SK-N-SH treated with all-trans-retinoic acid at 6 μM for 48 hours (cell line): ENCODE data around the gene ADH7.

ENCODE experiments used
- ATAC-seq: fragments of 200-7000 bp; cut with Tn5 transposase; 3 replicates; pipeline ENCODE4 v1.9.1; 2020; ENCODE audit warnings: mild to moderate bottlenecking, moderate library complexity
- ARNTL ChIP-seq: fragments of 450-650 bp; formaldehyde crosslinking; IDR thresholded peaks from 2 replicates; pipeline ENCODE4 v1.5.0; 2020; ENCODE audit warnings: low read depth, mild to moderate bottlenecking, moderate library complexity, borderline replicate concordance
- CSDC2 ChIP-seq: fragments of 250-450 bp; sonication (Bioruptor Pico); IDR thresholded peaks from 2 replicates; pipeline ENCODE4 v1.5.0; 2020; ENCODE audit warnings: mild to moderate bottlenecking, moderate library complexity
- ESRRG ChIP-seq: fragments of 250-450 bp; sonication (Bioruptor Pico); IDR thresholded peaks from 2 replicates; pipeline ENCODE4 v1.6.1; 2021; ENCODE audit warnings: mild to moderate bottlenecking
- GLIS3 ChIP-seq: fragments of 250-450 bp; sonication (Bioruptor Pico); IDR thresholded peaks from 2 replicates; pipeline ENCODE4 v1.5.0; 2020; ENCODE audit warnings: mild to moderate bottlenecking, moderate library complexity
- ISL1 ChIP-seq: fragments of 250-450 bp; sonication (Bioruptor Pico); IDR thresholded peaks from 2 replicates; pipeline ENCODE4 v2.1.2; 2022; ENCODE audit warnings: mild to moderate bottlenecking, moderate library complexity
- OSR1 ChIP-seq: fragments of 250-450 bp; sonication (Bioruptor Pico); IDR thresholded peaks from 2 replicates; pipeline ENCODE4 v1.8.0; 2022; ENCODE audit warnings: moderate library complexity, mild to moderate bottlenecking, inconsistent platforms
- SNAI2 ChIP-seq: fragments of 250-450 bp; sonication (Bioruptor Pico); IDR thresholded peaks from 2 replicates; pipeline ENCODE4 v1.5.0; 2020; ENCODE audit warnings: mild to moderate bottlenecking, moderate library complexity
- TCF4 ChIP-seq: fragments of 250-450 bp; sonication (Bioruptor Pico); IDR thresholded peaks from 2 replicates; pipeline ENCODE4 v1.8.0; 2021; ENCODE audit warnings: mild to moderate bottlenecking, moderate library complexity, borderline replicate concordance
- TOX ChIP-seq: fragments of 250-450 bp; sonication (Bioruptor Pico); IDR thresholded peaks from 2 replicates; pipeline ENCODE4 v1.8.0; 2021; ENCODE audit warnings: mild to moderate bottlenecking, moderate library complexity, borderline replicate concordance
- ZFP3 ChIP-seq: fragments of 250-450 bp; sonication (Bioruptor Pico); IDR thresholded peaks from 2 replicates; pipeline ENCODE4 v1.5.0; 2020; ENCODE audit warnings: mild to moderate bottlenecking, moderate library complexity
- ZFP30 ChIP-seq: fragments of 450-650 bp; formaldehyde crosslinking; IDR thresholded peaks from 2 replicates; pipeline ENCODE4 v1.5.0; 2022; ENCODE audit warnings: mild to moderate bottlenecking, moderate library complexity
- ZNF70 ChIP-seq: fragments of 450-650 bp; formaldehyde crosslinking; IDR thresholded peaks from 2 replicates; pipeline ENCODE4 v1.5.0; 2020; ENCODE audit warnings: mild to moderate bottlenecking, moderate library complexity
- ZNF8 ChIP-seq: fragments of 450-650 bp; formaldehyde crosslinking; IDR thresholded peaks from 2 replicates; pipeline ENCODE4 v1.5.0; 2020; ENCODE audit warnings: mild to moderate bottlenecking, moderate library complexity
- TF ChIP-seq, protein P1 (sequence below): fragments of 250-450 bp; sonication (Bioruptor Pico); IDR thresholded peaks from 2 replicates; pipeline ENCODE4 v1.5.0; 2020; ENCODE audit warnings: mild to moderate bottlenecking, moderate library complexity
- TF ChIP-seq, protein P2 (sequence below): fragments of 250-450 bp; sonication (Bioruptor Pico); IDR thresholded peaks from 2 replicates; pipeline ENCODE4 v1.5.1; 2020; ENCODE audit warnings: low read depth, mild to moderate bottlenecking, moderate library complexity
- TF ChIP-seq, protein P3 (sequence below): fragments of 250-450 bp; sonication (Bioruptor Pico); IDR thresholded peaks from 2 replicates; pipeline ENCODE4 v1.8.0; 2020; ENCODE audit warnings: mild to moderate bottlenecking, moderate library complexity, borderline replicate concordance
- TF ChIP-seq, protein P4 (sequence below): fragments of 250-450 bp; sonication (Bioruptor Pico); IDR thresholded peaks from 2 replicates; pipeline ENCODE4 v1.8.0; 2021; ENCODE audit warnings: low read depth, mild to moderate bottlenecking, moderate library complexity, borderline replicate concordance
- TF ChIP-seq, protein P5 (sequence below): fragments of 250-450 bp; sonication (Bioruptor Pico); IDR thresholded peaks from 2 replicates; pipeline ENCODE4 v1.5.1; 2021; ENCODE audit warnings: mild to moderate bottlenecking, moderate library complexity

The ADH7 gene

DNA sequence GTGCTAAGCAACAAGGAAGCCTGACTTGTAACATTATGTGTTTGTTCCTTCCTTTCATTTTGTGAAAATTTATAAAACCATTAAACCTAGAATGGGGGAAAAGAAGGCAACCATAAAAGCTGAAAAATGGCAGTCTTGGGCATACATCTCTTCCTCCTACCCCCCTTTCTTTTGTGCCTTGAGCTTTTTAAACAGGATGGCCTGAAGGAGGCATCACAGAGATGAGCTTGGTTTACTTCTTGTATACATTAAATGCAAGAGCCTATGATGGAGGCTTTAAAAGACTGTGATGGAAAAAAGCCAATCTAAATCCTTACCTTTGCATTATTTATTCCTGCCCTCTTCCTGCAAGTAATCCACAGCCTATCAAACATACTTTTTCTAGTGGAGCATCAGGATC is 36.2 kb upstream of the ADH7 start:
- no peak for ATAC-seq
- TF ChIP-seq ISL1 = no peak
- no peak for TF ChIP-seq ZNF8 (CRISPR knock-in tag)
- TF ChIP-seq SNAI2 (CRISPR knock-in tag) = no peak
- no peak for TF ChIP-seq OSR1
- no peak for TF ChIP-seq ZNF70 (CRISPR knock-in tag)
- no peak for TF ChIP-seq GLIS3 (CRISPR knock-in tag)
- no peak for TF ChIP-seq ZFP30
- no peak for TF ChIP-seq ZFP3 (CRISPR knock-in tag)
- TF ChIP-seq, protein P1, sequence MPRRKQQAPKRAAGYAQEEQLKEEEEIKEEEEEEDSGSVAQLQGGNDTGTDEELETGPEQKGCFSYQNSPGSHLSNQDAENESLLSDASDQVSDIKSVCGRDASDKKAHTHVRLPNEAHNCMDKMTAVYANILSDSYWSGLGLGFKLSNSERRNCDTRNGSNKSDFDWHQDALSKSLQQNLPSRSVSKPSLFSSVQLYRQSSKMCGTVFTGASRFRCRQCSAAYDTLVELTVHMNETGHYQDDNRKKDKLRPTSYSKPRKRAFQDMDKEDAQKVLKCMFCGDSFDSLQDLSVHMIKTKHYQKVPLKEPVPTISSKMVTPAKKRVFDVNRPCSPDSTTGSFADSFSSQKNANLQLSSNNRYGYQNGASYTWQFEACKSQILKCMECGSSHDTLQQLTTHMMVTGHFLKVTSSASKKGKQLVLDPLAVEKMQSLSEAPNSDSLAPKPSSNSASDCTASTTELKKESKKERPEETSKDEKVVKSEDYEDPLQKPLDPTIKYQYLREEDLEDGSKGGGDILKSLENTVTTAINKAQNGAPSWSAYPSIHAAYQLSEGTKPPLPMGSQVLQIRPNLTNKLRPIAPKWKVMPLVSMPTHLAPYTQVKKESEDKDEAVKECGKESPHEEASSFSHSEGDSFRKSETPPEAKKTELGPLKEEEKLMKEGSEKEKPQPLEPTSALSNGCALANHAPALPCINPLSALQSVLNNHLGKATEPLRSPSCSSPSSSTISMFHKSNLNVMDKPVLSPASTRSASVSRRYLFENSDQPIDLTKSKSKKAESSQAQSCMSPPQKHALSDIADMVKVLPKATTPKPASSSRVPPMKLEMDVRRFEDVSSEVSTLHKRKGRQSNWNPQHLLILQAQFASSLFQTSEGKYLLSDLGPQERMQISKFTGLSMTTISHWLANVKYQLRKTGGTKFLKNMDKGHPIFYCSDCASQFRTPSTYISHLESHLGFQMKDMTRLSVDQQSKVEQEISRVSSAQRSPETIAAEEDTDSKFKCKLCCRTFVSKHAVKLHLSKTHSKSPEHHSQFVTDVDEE (CRISPR knock-in tag) = no peak
- TF ChIP-seq ESRRG (CRISPR knock-in tag) = no peak
- TF ChIP-seq, protein P2, sequence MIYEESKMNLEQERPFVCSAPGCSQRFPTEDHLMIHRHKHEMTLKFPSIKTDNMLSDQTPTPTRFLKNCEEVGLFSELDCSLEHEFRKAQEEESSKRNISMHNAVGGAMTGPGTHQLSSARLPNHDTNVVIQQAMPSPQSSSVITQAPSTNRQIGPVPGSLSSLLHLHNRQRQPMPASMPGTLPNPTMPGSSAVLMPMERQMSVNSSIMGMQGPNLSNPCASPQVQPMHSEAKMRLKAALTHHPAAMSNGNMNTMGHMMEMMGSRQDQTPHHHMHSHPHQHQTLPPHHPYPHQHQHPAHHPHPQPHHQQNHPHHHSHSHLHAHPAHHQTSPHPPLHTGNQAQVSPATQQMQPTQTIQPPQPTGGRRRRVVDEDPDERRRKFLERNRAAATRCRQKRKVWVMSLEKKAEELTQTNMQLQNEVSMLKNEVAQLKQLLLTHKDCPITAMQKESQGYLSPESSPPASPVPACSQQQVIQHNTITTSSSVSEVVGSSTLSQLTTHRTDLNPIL (CRISPR knock-in tag) = no peak
- TF ChIP-seq, protein P3, sequence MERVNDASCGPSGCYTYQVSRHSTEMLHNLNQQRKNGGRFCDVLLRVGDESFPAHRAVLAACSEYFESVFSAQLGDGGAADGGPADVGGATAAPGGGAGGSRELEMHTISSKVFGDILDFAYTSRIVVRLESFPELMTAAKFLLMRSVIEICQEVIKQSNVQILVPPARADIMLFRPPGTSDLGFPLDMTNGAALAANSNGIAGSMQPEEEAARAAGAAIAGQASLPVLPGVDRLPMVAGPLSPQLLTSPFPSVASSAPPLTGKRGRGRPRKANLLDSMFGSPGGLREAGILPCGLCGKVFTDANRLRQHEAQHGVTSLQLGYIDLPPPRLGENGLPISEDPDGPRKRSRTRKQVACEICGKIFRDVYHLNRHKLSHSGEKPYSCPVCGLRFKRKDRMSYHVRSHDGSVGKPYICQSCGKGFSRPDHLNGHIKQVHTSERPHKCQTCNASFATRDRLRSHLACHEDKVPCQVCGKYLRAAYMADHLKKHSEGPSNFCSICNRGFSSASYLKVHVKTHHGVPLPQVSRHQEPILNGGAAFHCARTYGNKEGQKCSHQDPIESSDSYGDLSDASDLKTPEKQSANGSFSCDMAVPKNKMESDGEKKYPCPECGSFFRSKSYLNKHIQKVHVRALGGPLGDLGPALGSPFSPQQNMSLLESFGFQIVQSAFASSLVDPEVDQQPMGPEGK (CRISPR knock-in tag) = no peak
- TF ChIP-seq CSDC2 (CRISPR knock-in tag) = no peak
- TF ChIP-seq, protein P4, sequence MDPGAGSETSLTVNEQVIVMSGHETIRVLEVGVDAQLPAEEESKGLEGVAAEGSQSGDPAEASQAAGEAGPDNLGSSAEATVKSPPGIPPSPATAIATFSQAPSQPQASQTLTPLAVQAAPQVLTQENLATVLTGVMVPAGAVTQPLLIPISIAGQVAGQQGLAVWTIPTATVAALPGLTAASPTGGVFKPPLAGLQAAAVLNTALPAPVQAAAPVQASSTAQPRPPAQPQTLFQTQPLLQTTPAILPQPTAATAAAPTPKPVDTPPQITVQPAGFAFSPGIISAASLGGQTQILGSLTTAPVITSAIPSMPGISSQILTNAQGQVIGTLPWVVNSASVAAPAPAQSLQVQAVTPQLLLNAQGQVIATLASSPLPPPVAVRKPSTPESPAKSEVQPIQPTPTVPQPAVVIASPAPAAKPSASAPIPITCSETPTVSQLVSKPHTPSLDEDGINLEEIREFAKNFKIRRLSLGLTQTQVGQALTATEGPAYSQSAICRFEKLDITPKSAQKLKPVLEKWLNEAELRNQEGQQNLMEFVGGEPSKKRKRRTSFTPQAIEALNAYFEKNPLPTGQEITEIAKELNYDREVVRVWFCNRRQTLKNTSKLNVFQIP (CRISPR knock-in tag) = no peak
- TF ChIP-seq TOX (CRISPR knock-in tag) = no peak

DNA sequence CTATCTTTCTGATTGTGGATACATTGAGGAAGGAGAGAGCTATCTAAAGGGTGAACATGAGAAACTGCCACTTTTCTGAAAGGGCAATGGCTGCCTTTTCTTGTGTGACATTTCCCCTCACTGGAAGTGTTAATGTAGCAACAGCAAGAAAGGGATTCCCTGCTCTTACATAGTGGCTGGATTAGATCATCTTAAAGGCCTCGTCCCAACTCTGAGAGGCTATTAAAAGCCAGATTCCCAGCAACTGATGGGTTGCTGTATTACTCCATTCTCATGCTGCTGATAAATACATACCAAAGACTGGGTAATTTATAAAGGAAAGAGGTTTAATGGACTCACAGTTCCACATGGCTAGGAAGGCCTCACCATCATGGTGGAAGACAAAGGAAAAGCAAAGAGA is 33.7 kb upstream of the ADH7 start:
- no peak for ATAC-seq
- no peak for TF ChIP-seq CSDC2 (CRISPR knock-in tag)
- TF ChIP-seq, protein P2 (CRISPR knock-in tag) = no peak
- no peak for TF ChIP-seq ZNF70 (CRISPR knock-in tag)
- TF ChIP-seq ZFP3 (CRISPR knock-in tag) = no peak
- TF ChIP-seq, protein P4 (CRISPR knock-in tag) = no peak
- TF ChIP-seq ARNTL (CRISPR knock-in tag) = no peak
- no peak for TF ChIP-seq ZNF8 (CRISPR knock-in tag)
- no peak for TF ChIP-seq TCF4 (CRISPR knock-in tag)
- TF ChIP-seq, protein P5, sequence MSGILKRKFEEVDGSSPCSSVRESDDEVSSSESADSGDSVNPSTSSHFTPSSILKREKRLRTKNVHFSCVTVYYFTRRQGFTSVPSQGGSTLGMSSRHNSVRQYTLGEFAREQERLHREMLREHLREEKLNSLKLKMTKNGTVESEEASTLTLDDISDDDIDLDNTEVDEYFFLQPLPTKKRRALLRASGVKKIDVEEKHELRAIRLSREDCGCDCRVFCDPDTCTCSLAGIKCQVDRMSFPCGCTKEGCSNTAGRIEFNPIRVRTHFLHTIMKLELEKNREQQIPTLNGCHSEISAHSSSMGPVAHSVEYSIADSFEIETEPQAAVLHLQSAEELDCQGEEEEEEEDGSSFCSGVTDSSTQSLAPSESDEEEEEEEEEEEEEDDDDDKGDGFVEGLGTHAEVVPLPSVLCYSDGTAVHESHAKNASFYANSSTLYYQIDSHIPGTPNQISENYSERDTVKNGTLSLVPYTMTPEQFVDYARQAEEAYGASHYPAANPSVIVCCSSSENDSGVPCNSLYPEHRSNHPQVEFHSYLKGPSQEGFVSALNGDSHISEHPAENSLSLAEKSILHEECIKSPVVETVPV (CRISPR knock-in tag) = no peak
- TF ChIP-seq, all 23 proteins: peak for 0
